HFF-Myc (cell line): Measurements from ENCODE around the gene PA2G4.

Experiments
- DNase-seq: peaks from one replicate; pipeline ENCODE4 v3.0.0-alpha.2; 2011; ENCODE audit warnings: low read depth; ENCODE audit errors: extremely low read depth
- H3K4me3 ChIP-seq: replicated peaks from 2 replicates; pipeline ENCODE4 v1.5.1; 2011; ENCODE audit warnings: low read depth, mild to moderate bottlenecking, control low read depth, low read length
- CTCF ChIP-seq: IDR thresholded peaks from 2 replicates; pipeline ENCODE4 v1.5.1; 2012; ENCODE audit warnings: mild to moderate bottlenecking, low read depth, low read length, control low read depth; ENCODE audit errors: missing control alignments

PA2G4 gene

GRCh38 chr12:56117778-56118687, 13.7 kb downstream of the PA2G4 start, which contains the start of gene ZC3H10:
Gene ZC3H10 (plus strand): TSS chr12:56118266. CDS start chr12:56120563, 2,297 bp downstream.
- H3K4me3 ChIP-seq = peak within 1 kb of the TSS; percentile 83
- TF ChIP-seq CTCF = peak; percentile 47
- DNase-seq = peak; percentile 99

GRCh38 chr12:56118688-56119357, 14.5 kb downstream of the PA2G4 start:
- no peak for DNase-seq
- peak overlapping the region; percentile 83 for H3K4me3 ChIP-seq
- TF ChIP-seq CTCF = no peak

- H3K4me3 ChIP-seq = peak overlapping the region; percentile 83
- DNase-seq = peak; percentile 92
Measured at GRCh38 chr12:56119361-56119796, 15.0 kb downstream of the PA2G4 start.

GRCh38 chr12:56120158-56120846, 15.9 kb downstream of the PA2G4 start:
- H3K4me3 ChIP-seq = no peak overlapping the region
- no peak for DNase-seq
- TF ChIP-seq CTCF = no peak

More at GRCh38 chr12:56119361-56119796, 15.0 kb downstream of the PA2G4 start:
- peak; percentile 79 for TF ChIP-seq CTCF

- H3K4me3 ChIP-seq = no peak overlapping the region
- TF ChIP-seq CTCF = no peak
- DNase-seq = no peak
Measured at GRCh38 chr12:56121204-56121870, 17.0 kb downstream of the PA2G4 start.

GRCh38 chr12:56122637-56123036, 18.3 kb downstream of the PA2G4 start:
- H3K4me3 ChIP-seq = no peak overlapping the region
- no peak for DNase-seq
- no peak for TF ChIP-seq CTCF
